Measurements from ENCODE around the gene MAOB.
A peak's percentile ranks its signal among the peaks of the same experiment; 100 is the strongest.
"Not testable (repeated sequence)": the region's sequence is repeated elsewhere in the genome, so short reads cannot be mapped to it uniquely, and the experiment has no call there.

MAOB gene

GRCh38 chrX:43758044-43758443 is 124.2 kb downstream of the MAOB start:
- no peak for DNase-seq (ENCODE audit: low read depth in 3 of 3, low spot score in 1 of 3)

- no peak for DNase-seq (ENCODE audit: low read depth in 3 of 3, low spot score in 1 of 3)
Observed at GRCh38 chrX:43756076-43756475, 126.2 kb downstream of the MAOB start.

- no peak for DNase-seq (ENCODE audit: low read depth in 3 of 3, low spot score in 1 of 3)
Observed at GRCh38 chrX:43753637-43754036, 128.6 kb downstream of the MAOB start.

GRCh38 chrX:43750248-43750676 is 132.0 kb downstream of the MAOB start:
- DNase-seq (ENCODE audit: low read depth in 3 of 3, low spot score in 1 of 3) = peak in 2 of 3 donors; percentile 0 to 4

GRCh38 chrX:43747476-43747875 is 134.8 kb downstream of the MAOB start:
- no peak for DNase-seq (ENCODE audit: low read depth in 3 of 3, low spot score in 1 of 3)

GRCh38 chrX:43745938-43746721 is 136.1 kb downstream of the MAOB start:
- no peak for DNase-seq (ENCODE audit: low read depth in 3 of 3, low spot score in 1 of 3)

GRCh38 chrX:43744284-43744683 is 138.0 kb downstream of the MAOB start:
- DNase-seq (ENCODE audit: low read depth in 3 of 3, low spot score in 1 of 3) = no peak

- DNase-seq (ENCODE audit: low read depth in 3 of 3, low spot score in 1 of 3) = no peak
Observed at GRCh38 chrX:43743100-43743822, 139.0 kb downstream of the MAOB start.

- no peak for DNase-seq (ENCODE audit: low read depth in 3 of 3, low spot score in 1 of 3)
Observed at GRCh38 chrX:43741843-43742573, 140.2 kb downstream of the MAOB start.

GRCh38 chrX:43735957-43736356 is 146.3 kb downstream of the MAOB start:
- DNase-seq (ENCODE audit: low read depth in 3 of 3, low spot score in 1 of 3) = no peak

GRCh38 chrX:43735534-43735933 is 146.7 kb downstream of the MAOB start:
- no peak for DNase-seq (ENCODE audit: low read depth in 3 of 3, low spot score in 1 of 3)

- DNase-seq (ENCODE audit: low read depth in 3 of 3, low spot score in 1 of 3) = no peak
Observed at GRCh38 chrX:43734444-43734843, 147.8 kb downstream of the MAOB start.

- DNase-seq (ENCODE audit: low read depth in 3 of 3, low spot score in 1 of 3) = no peak
Observed at GRCh38 chrX:43733699-43734098, 148.6 kb downstream of the MAOB start.

- no peak for DNase-seq (ENCODE audit: low read depth in 3 of 3, low spot score in 1 of 3)
Observed at GRCh38 chrX:43731086-43731485, 151.2 kb downstream of the MAOB start.

GRCh38 chrX:43728966-43729365 is 153.3 kb downstream of the MAOB start:
- DNase-seq (ENCODE audit: low read depth in 3 of 3, low spot score in 1 of 3) = no peak

- DNase-seq (ENCODE audit: low read depth in 3 of 3, low spot score in 1 of 3) = no peak
Observed at GRCh38 chrX:43728002-43728401, 154.2 kb downstream of the MAOB start.

GRCh38 chrX:43727254-43727653 is 155.0 kb downstream of the MAOB start:
- not testable (repeated sequence) for DNase-seq (ENCODE audit: low read depth in 3 of 3, low spot score in 1 of 3)

GRCh38 chrX:43725227-43725626 is 157.0 kb downstream of the MAOB start:
- DNase-seq (ENCODE audit: low read depth in 3 of 3, low spot score in 1 of 3) = not testable (repeated sequence)

GRCh38 chrX:43720961-43721360 is 161.3 kb downstream of the MAOB start:
- DNase-seq (ENCODE audit: low read depth in 3 of 3, low spot score in 1 of 3) = no peak

GRCh38 chrX:43720082-43720481 is 162.2 kb downstream of the MAOB start:
- no peak for DNase-seq (ENCODE audit: low read depth in 3 of 3, low spot score in 1 of 3)

- no peak for DNase-seq (ENCODE audit: low read depth in 3 of 3, low spot score in 1 of 3)
Observed at GRCh38 chrX:43718956-43719355, 163.3 kb downstream of the MAOB start.

GRCh38 chrX:43718546-43718945 is 163.7 kb downstream of the MAOB start:
- DNase-seq (ENCODE audit: low read depth in 3 of 3, low spot score in 1 of 3) = no peak

Data from stimulated activated CD4-positive, alpha-beta T cell treated with anti-CD3 and anti-CD28 coated beads, TNF-alpha, amount 100 ng/mL, for 1 hour (primary cell).